ENCODE results near the gene TP53RK.

Gene TP53RK

GRCh38 chr20:46689082-46689753 lies at the start of gene TP53RK:
TP53RK (minus strand) TSS chr20:46689444; CDS start chr20:46689414, 30 bp downstream.
- peak; percentile 96 for DNase-seq

DNA sequence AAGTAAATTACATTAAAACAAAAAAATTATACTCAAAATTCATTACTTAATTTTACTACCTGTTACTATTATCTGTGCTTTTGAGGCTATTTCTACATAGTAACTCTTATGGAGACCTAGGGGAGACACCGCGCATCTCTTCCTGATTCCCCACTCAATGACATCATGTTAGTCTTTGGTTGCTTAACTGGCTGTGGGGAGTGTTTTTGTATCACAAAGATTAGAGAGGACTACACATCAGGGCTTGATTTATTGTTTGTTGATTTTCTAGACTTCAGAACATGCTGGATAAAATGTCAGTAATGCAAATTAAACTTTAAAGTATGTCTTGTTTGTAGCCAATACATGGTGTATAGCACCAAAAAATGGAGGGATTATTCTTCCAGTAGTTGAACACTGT lies 46.2 kb upstream of the TP53RK start:
- DNase-seq = no peak

- no peak for DNase-seq
Observed at GRCh38 chr20:46731770-46732169, 42.5 kb upstream of the TP53RK start.

DNA sequence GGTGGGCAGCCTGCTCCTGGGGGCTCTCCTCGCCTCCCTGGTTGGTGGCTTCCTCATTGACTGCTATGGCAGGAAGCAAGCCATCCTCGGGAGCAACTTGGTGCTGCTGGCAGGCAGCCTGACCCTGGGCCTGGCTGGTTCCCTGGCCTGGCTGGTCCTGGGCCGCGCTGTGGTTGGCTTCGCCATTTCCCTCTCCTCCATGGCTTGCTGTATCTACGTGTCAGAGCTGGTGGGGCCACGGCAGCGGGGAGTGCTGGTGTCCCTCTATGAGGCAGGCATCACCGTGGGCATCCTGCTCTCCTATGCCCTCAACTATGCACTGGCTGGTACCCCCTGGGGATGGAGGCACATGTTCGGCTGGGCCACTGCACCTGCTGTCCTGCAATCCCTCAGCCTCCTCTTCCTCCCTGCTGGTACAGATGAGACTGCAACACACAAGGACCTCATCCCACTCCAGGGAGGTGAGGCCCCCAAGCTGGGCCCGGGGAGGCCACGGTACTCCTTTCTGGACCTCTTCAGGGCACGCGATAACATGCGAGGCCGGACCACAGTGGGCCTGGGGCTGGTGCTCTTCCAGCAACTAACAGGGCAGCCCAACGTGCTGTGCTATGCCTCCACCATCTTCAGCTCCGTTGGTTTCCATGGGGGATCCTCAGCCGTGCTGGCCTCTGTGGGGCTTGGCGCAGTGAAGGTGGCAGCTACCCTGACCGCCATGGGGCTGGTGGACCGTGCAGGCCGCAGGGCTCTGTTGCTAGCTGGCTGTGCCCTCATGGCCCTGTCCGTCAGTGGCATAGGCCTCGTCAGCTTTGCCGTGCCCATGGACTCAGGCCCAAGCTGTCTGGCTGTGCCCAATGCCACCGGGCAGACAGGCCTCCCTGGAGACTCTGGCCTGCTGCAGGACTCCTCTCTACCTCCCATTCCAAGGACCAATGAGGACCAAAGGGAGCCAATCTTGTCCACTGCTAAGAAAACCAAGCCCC lies 36.2 kb upstream of the TP53RK start:
- no peak for DNase-seq

- DNase-seq = no peak
Observed at GRCh38 chr20:46724343-46724959, 35.2 kb upstream of the TP53RK start.

GRCh38 chr20:46723039-46723438 lies 33.8 kb upstream of the TP53RK start:
- no peak for DNase-seq

DNA sequence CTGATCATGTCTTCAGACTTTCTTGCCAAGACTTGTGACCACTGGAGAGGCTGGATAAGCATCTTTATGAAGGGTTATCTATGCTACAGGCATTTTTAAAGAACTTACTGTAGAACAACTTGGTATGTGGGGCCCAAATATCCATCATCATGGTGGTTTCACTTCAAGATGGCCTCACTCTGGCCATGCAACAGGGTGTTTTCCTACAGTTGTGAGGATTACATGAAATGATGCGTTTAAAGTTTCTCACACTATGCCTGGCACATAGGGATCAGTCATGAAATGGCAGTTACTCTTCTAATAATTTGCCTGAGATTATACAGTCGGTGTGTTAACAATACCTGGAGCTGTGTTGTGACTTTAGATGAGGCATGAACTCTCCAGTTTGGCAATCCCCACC lies 33.2 kb upstream of the TP53RK start:
- no peak for DNase-seq

GRCh38 chr20:46721476-46721875 lies 32.2 kb upstream of the TP53RK start:
- no peak for DNase-seq

GRCh38 chr20:46720776-46721425 lies 31.7 kb upstream of the TP53RK start:
- no peak for DNase-seq

DNA sequence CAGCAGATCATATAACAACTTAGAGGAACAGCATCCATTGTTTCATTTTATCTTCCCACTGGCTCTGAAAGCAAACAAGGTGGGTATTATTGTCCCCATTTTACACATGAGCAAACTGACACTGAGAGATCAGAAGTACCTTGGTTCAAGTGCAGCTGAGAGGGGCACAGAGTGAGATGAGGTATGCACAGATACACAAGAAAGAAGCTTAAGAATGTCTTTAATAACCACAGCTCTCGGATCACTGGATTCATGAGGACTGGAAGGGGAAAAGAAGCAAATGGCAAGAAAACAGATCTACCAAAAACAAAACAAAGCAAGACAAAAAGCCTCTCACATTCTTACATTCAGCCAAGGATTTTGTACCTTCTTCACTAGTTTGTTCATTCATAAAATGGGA lies 30.8 kb upstream of the TP53RK start:
- DNase-seq = no peak

- DNase-seq = no peak
Observed at GRCh38 chr20:46717818-46718541, 28.7 kb upstream of the TP53RK start.

GRCh38 chr20:46715292-46715756 lies 26.1 kb upstream of the TP53RK start:
- DNase-seq = no peak

DNA sequence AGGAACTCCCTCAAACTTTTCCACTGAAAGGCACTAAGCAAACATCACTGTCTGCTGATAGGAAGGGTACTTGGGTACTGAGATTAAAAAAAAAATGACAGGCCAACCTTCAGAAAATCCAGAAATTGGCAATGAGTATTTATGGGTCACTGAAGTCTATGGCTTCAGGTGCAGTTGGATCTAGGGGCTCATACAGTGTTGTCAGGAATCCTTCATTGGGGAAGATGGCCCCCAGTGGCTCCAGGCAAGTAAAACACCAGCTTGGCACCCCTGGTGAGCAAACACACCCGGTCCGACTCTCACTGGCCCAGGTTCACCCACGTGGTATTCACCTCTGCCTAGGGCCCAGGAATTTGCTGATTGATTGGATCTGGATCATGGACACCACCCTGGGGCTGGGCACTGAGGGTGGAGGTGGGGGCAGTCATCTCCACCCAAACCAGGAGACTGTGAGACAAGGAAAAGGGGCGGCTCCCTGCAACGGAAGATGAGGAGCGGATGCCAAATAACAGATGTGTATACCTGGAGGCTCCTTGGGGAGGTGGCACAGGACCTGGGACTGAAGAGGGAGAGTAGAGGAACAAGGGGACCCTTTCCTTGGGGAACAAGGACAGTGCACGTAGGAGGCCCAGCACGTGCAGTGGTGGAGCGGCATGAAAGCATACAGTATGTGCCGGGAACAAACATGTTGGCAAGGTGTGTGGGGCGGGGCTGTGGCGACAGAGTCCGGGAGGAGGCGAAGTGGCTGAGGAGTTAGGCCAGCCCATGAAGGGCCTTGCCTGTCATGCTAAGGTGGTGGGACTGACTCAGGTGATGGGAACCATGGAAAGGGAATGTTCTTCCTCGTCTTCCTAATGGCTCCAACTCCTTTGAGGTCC lies 25.0 kb upstream of the TP53RK start:
- DNase-seq = no peak

DNA sequence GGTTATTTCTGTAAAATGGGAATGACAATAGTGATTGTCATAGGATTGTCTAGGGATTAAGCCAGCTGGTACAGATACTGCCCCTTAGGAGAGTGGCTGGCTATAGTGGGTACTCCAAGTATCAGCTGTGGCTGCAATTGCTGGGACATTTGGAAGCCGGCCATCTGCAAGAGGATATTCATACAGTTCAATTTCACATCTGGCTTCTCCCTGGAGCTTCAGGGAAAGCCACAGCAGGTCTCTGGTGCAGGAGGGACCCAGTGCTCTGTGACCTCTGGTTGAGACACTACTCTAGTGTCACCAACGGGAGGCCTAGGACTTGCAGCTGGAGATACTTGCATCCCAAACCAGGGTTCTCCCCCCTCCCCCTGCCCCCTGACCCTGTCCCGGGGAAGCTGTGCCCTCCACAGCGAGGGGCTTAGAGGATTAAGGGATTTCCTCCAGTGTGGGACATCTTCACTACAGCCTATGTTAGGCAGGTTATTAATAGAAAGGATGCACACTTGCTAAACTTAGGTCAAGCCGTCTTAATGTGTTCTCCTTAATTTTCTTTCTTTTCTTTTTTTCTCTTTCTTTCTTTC lies 22.9 kb upstream of the TP53RK start:
- no peak for DNase-seq

GRCh38 chr20:46710153-46710913 lies 21.1 kb upstream of the TP53RK start:
- DNase-seq = no peak

DNA sequence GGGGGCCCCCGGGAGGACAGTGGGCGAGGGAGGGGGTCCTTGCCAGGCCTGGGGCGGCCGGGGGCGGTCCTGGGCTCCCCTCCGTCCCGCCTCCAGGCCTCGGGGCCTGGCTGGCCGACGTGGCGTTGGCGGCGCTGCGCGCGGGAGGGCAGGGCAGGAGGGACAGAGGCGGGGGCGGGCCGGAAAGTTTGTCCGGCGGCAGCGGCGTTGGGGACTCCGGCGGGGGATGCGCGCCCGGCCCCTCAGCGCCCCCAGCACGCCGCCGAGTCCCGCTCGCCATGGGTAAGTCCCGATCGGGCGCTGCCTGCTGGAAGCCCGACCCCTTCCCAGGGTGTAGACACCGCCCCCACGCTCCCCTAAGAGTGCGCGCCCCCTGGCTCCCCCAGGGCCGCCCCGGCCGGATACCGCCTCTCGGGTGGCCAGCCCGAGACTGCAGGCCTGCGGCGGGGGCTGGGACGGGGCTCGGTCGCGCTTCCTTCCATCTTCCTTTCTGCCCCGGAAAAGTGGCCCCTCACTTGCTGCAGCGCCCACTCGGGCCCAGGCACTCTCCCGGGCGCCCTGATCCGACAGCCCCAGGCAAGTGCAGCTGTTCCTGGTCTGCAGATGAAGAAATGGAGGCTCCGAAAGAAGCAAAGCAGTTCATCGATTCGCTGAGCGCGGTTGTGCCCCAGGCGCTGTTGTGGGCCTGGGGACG lies 20.4 kb upstream of the TP53RK start, which contains the start of gene SLC2A10:
SLC2A10 (plus strand) TSS at position 191 of the 694 bp plus-strand sequence; CDS start at position 279, 88 bp downstream.
- DNase-seq = no peak

DNA sequence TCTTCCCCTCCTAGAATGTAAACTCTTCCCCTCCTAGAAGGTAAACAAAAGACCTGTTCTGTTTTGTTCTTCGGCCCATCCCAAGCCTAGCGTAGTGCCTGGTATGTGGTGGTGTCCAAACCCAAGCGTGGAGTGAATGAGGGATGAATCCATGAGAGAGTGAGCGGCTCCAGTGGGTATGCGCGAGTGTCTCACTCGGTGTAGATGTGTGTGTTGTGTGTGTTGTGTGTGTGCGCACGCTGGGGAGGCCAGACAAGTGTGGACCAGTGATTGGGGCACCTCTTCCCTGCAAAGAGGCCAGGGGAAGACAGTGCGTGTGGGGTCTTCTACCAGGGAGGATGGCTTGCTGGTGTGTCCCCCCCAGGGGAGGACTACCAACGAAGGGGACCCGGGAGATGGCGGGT lies 19.8 kb upstream of the TP53RK start:
- no peak for DNase-seq

- no peak for DNase-seq
Observed at GRCh38 chr20:46708172-46708860, 19.1 kb upstream of the TP53RK start.

- no peak for DNase-seq
Observed at GRCh38 chr20:46706242-46706641, 17.0 kb upstream of the TP53RK start.
